Endothelial cell of umbilical vein (primary cell): Measurements from ENCODE around the gene ENGASE.

Experiments
- CTCF ChIP-seq, 2 donors: IDR thresholded peaks; 1 replicate in 1 of 2; 2 replicates in 1 of 2; pipeline ENCODE4 v1.5.1; 2011; ENCODE audit warnings: low read length in 2 of 2, mild to moderate bottlenecking in 2 of 2, moderate library complexity in 2 of 2, control low read depth in 1 of 2, inconsistent platforms in 1 of 2, low read depth in 1 of 2; ENCODE audit not compliant: insufficient read depth in 1 of 2; ENCODE audit errors: extremely low read depth in 1 of 2
- EZH2 ChIP-seq: IDR thresholded peaks from 2 replicates; pipeline ENCODE4 v1.6.1; 2012; ENCODE audit warnings: borderline replicate concordance, low read depth, mild to moderate bottlenecking, moderate library complexity, low read length, inconsistent platforms; ENCODE audit not compliant: severe bottlenecking
- POLR2A ChIP-seq: IDR thresholded peaks from 2 replicates; pipeline ENCODE4 v1.6.1; 2012; ENCODE audit warnings: low read depth, mild to moderate bottlenecking, control low read depth, low read length
- POLR2AphosphoS5 ChIP-seq: IDR thresholded peaks from 2 replicates; pipeline ENCODE4 v1.6.1; 2012; ENCODE audit warnings: low read depth, mild to moderate bottlenecking, control low read depth, low read length, moderate library complexity; ENCODE audit not compliant: insufficient read depth

DNA sequence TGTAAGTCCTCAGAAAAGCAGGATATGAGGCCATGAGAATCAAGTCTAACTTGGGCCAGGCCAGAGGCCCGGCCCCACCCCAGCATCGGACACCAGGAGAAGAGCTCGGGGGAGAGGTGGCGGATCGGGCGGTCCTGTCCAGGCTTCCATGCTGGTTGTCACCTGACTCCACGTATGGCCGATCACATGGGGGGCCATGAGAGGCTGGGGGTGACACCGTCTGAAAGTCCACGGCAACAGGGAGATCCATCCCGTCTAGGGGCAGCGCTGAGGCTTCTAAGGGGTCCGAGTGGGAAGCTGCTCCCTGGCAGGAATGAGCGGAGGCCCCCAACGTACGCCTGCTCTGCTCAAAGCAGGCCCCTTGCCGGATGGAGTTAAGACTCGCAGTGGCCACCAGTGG lies 25.8 kb downstream of the ENGASE start:
- TF ChIP-seq POLR2A (no peak), CTCF (IDR thresholded peaks at IDR 0.05; ENCODE audit: extremely low read depth in 1 of 2, insufficient read depth in 1 of 2, low read depth in 1 of 2, low read length in 2 of 2) (no peak), POLR2AphosphoS5 (no peak), EZH2 (no peak)
